Natural killer cell (primary cell): ENCODE measurements around the gene LMO3. TPM values are rescaled to one million over a fixed set of nuclear protein-coding genes. Genes with fewer than 3 reads are reported as not detected.
"Not testable (repeated sequence)": the region's sequence is repeated elsewhere in the genome, so short reads cannot be mapped to it uniquely, and the experiment has no call there.

Experiments
- ATAC-seq, 3 donors: fragments of 150-1000 bp in 2 of 3; fragments of 200-7000 bp in 1 of 3; cut with Tn5 transposase; 1 replicate in 1 of 3; 2 replicates in 2 of 3; pipeline ENCODE4 v1.10.0; 2021; ENCODE audit warnings: mild to moderate bottlenecking in 2 of 3, moderate library complexity in 2 of 3
- DNase-seq, 2 donors: peaks; one replicate each; pipeline versions ENCODE4 v3.0.0 to v3.0.0-alpha.2; 2013 to 2021; ENCODE audit warnings: mixed read lengths in 1 of 2
- H3K27ac ChIP-seq: one replicate; pipeline ENCODE4 v1.5.1; 2013; ENCODE audit warnings: mild to moderate bottlenecking, low read length
- H3K27me3 ChIP-seq: one replicate; pipeline ENCODE4 v1.6.1; 2013; ENCODE audit warnings: low read length; ENCODE audit not compliant: control insufficient read depth, insufficient read depth
- H3K36me3 ChIP-seq: one replicate; pipeline ENCODE4 v1.6.1; 2013; ENCODE audit warnings: low read length; ENCODE audit not compliant: control insufficient read depth, insufficient read depth
- H3K4me1 ChIP-seq: one replicate; pipeline ENCODE4 v1.6.1; 2013; ENCODE audit warnings: low read length; ENCODE audit not compliant: control insufficient read depth, insufficient read depth
- H3K4me3 ChIP-seq: one replicate; pipeline ENCODE4 v1.5.1; 2013; ENCODE audit warnings: low read length
- H3K9me3 ChIP-seq: one replicate; pipeline ENCODE4 v1.6.1; 2013; ENCODE audit warnings: low read length; ENCODE audit not compliant: control insufficient read depth, insufficient read depth
- H3K27ac Mint-ChIP-seq, 2 donors: one replicate each; pipeline ENCODE4 v1.8.0; 2022; ENCODE audit warnings: mild to moderate bottlenecking in 2 of 2, mixed read lengths in 2 of 2, moderate library complexity in 1 of 2
- H3K27me3 Mint-ChIP-seq, 2 donors: one replicate each; pipeline ENCODE4 v1.8.0; 2022; ENCODE audit warnings: low read depth in 2 of 2, mixed read lengths in 2 of 2
- H3K36me3 Mint-ChIP-seq: one replicate; pipeline ENCODE4 v1.8.0; 2022; ENCODE audit warnings: mixed read lengths
- H3K4me1 Mint-ChIP-seq, 2 donors: one replicate each; pipeline ENCODE4 v1.8.0; 2022; ENCODE audit warnings: mixed read lengths in 2 of 2
- H3K4me3 Mint-ChIP-seq: one replicate; pipeline ENCODE4 v1.8.0; 2022; ENCODE audit warnings: mild to moderate bottlenecking, moderate library complexity, mixed read lengths
- H3K9me3 Mint-ChIP-seq, 2 donors: one replicate each; pipeline ENCODE4 v1.8.0; 2022; ENCODE audit warnings: mixed read lengths in 2 of 2
- CTCF ChIP-seq: fragments of 200-600 bp; IDR thresholded peaks from one replicate; pipeline ENCODE4 v1.8.0; 2022; ENCODE audit warnings: antibody characterized with exemption
- WGBS: methylation state at CpG from one replicate; pipeline ENCODE4 v1.1.7; 2013; ENCODE audit warnings: missing lambda C conversion rate; ENCODE audit not compliant: insufficient coverage; 5-methylcytosine and 5-hydroxymethylcytosine counted together
- intact Hi-C: fragments of 100-400 bp; cut with micrococcal nuclease; formaldehyde crosslinking; loops from one replicate; pipeline ENCODE4 v1.14.2; 2022
- total RNA-seq, 4 donors: library from RNA; stranded (reverse); fragments of 120-200 nt in 1 of 4; gene quantifications; one replicate each; pipeline versions ENCODE4 v1.2.3 to v1.2.4, GENCODE V29; 2013 to 2022

Gene LMO3
- total RNA-seq, 3 donors from 2014 or later (not counting 1 experiment from before 2014, with no cell fraction given) = not detected

- H3K4me3 ChIP-seq = no peak overlapping the region
- H3K27me3 ChIP-seq = no peaks in the 10 kb centered on the region
- no CpG with 5 or more reads among the region's 3 CpGs for WGBS
Measured at GRCh38 chr12:16553457-16553856, 52.5 kb downstream of the LMO3 start.

GRCh38 chr12:16552301-16552700 is 53.7 kb downstream of the LMO3 start:
- no peaks in the 10 kb centered on the region for H3K36me3 Mint-ChIP-seq
- H3K4me1 Mint-ChIP-seq = no peaks in the 10 kb centered on the region
- H3K27me3 Mint-ChIP-seq = no peaks in the 10 kb centered on the region
- H3K4me3 Mint-ChIP-seq = no peak overlapping the region
- Histone ChIP-seq H3K4me1 (no peaks in the 10 kb centered on the region), H3K27ac (no peak overlapping the region), H3K36me3 (no peaks in the 10 kb centered on the region), H3K4me3 (no peak overlapping the region), H3K27me3 (no peaks in the 10 kb centered on the region), H3K9me3 (no peaks in the 10 kb centered on the region)
- DNase-seq (no peak), ATAC-seq (no peak)
- TF ChIP-seq CTCF = no peak
- H3K27ac Mint-ChIP-seq = no peak overlapping the region
- intact Hi-C loops = no loop called here
- peaks cover 6 to 14% of the 10 kb centered on the region in 2 donors for H3K9me3 Mint-ChIP-seq

More at GRCh38 chr12:16553457-16553856, 52.5 kb downstream of the LMO3 start:
- ATAC-seq (no peak), DNase-seq (no peak)
- Mint-ChIP-seq H3K27me3 (no peaks in the 10 kb centered on the region), H3K27ac (no peak overlapping the region), H3K4me1 (no peaks in the 10 kb centered on the region), H3K36me3 (no peaks in the 10 kb centered on the region), H3K4me3 (no peak overlapping the region), H3K9me3 (peaks cover 5 to 14% of the 10 kb centered on the region in 2 donors)
- intact Hi-C loops = no loop called here
- no peak for TF ChIP-seq CTCF
- Histone ChIP-seq H3K36me3 (no peaks in the 10 kb centered on the region), H3K4me1 (no peaks in the 10 kb centered on the region), H3K27ac (no peak overlapping the region), H3K9me3 (no peaks in the 10 kb centered on the region)

GRCh38 chr12:16545836-16546235 is 60.1 kb downstream of the LMO3 start:
- intact Hi-C loops = no loop called here
- H3K27ac ChIP-seq = no peak overlapping the region
- no peaks in the 10 kb centered on the region for H3K4me1 ChIP-seq
- H3K27me3 Mint-ChIP-seq = no peaks in the 10 kb centered on the region
- no peak overlapping the region for H3K4me3 ChIP-seq
- peaks cover 7 to 8% of the 10 kb centered on the region in 2 donors for H3K9me3 Mint-ChIP-seq
- no peak for ATAC-seq
- H3K4me1 Mint-ChIP-seq = no peaks in the 10 kb centered on the region
- no peaks in the 10 kb centered on the region for H3K36me3 ChIP-seq
- no peaks in the 10 kb centered on the region for H3K9me3 ChIP-seq
- no peaks in the 10 kb centered on the region for H3K27me3 ChIP-seq
- H3K4me3 Mint-ChIP-seq = no peak overlapping the region
- no peak for DNase-seq
- H3K27ac Mint-ChIP-seq = no peak overlapping the region
- H3K36me3 Mint-ChIP-seq = no peaks in the 10 kb centered on the region
- WGBS = 92% methylated on average over 3 of the region's 3 CpGs
- no peak for TF ChIP-seq CTCF

GRCh38 chr12:16542586-16542985 is 63.4 kb downstream of the LMO3 start:
- 75% methylated on average over 2 of the region's 2 CpGs for WGBS
- Mint-ChIP-seq H3K4me1 (no peaks in the 10 kb centered on the region), H3K27me3 (no peaks in the 10 kb centered on the region), H3K36me3 (no peaks in the 10 kb centered on the region), H3K4me3 (no peak overlapping the region), H3K27ac (no peak overlapping the region), H3K9me3 (peaks cover 16 to 19% of the 10 kb centered on the region in 2 donors)
- H3K4me1 ChIP-seq = no peaks in the 10 kb centered on the region
- H3K27me3 ChIP-seq = no peaks in the 10 kb centered on the region
- no peak for TF ChIP-seq CTCF
- no peak overlapping the region for H3K4me3 ChIP-seq
- DNase-seq = no peak
- intact Hi-C loops = no loop called here
- no peaks in the 10 kb centered on the region for H3K36me3 ChIP-seq
- no peak overlapping the region for H3K27ac ChIP-seq
- peaks cover 2% of the 10 kb centered on the region for H3K9me3 ChIP-seq
- ATAC-seq = no peak

- H3K9me3 ChIP-seq, H3K4me1 Mint-ChIP-seq, H3K36me3 Mint-ChIP-seq, ATAC-seq, H3K27ac Mint-ChIP-seq, H3K27me3 ChIP-seq, H3K4me3 Mint-ChIP-seq, DNase-seq, intact Hi-C loops, H3K27me3 Mint-ChIP-seq, H3K27ac ChIP-seq, H3K4me1 ChIP-seq, H3K36me3 ChIP-seq, H3K4me3 ChIP-seq: not testable (repeated sequence)
- H3K9me3 Mint-ChIP-seq = peaks cover 19 to 27% of the 10 kb centered on the region in 2 donors
- 100% methylated on average over 1 of the region's 1 CpG for WGBS
Measured at GRCh38 chr12:16537652-16538051, 68.3 kb downstream of the LMO3 start.
